Measurements from ENCODE around the gene SF3B6. TPM values are rescaled to one million over a fixed set of nuclear protein-coding genes. Genes with fewer than 3 reads are reported as not detected.

Gene SF3B6
- total and polyA plus RNA-seq, 2 of the 4 experiments (the other 2 are of a cell fraction), result 143 to 191 TPM

DNA sequence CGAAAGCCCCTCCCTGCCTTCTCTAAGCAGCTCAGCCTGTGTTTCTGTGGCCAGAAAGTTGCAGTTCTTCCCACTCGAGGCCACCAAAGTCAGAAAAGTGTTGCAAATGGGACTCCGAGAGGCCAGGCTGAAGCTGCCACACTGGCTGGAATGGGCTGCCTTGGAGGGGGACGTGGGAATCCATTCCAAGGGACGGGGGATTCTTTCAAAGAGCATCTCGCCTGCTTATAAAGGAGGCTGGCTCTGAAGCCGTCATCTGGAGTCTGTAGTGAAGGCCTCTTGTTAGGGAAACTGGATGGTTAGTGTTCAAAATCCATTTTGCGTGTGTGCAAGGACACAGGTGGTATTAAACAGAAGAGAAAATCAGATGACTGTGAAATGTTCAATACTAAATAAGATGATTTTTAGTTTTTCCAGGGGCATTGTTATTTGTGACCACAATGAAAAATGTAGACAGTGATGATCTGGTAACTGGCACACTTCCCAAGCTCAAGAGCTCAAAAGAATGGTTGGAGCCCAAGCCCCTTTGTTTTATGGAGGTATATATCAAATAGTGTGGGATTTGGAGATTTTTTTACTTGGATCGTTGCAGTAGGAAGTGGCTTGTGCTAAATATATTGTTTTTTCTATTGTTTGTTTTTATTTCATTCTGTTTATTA is 47.9 kb upstream of the SF3B6 start:
- Histone ChIP-seq H4K20me1 (ENCODE audit: insufficient read depth, low read length) (no peaks in the 10 kb centered on the region), H4K8ac (ENCODE audit: low read depth in 2 of 2, low read length in 2 of 2) (peak overlapping the region; percentile 94 to 98), H3K4ac (ENCODE audit: low read depth, low read length) (peak overlapping the region; percentile 97), H4K91ac (ENCODE audit: insufficient read depth, low read depth, low read length) (peak overlapping the region; percentile 82), H3K56ac (ENCODE audit: extremely low read depth, insufficient read depth, low read length) (peak overlapping the region; percentile 86), H3K9ac (ENCODE audit: low read depth, low read length) (peak overlapping the region; percentile 85), H2AK9ac (replicated peaks; ENCODE audit: low read depth, low read length, poor library complexity) (peak overlapping the region; percentile 63), H2BK15ac (ENCODE audit: low read depth, low read length) (peak overlapping the region; percentile 69; the same call in 2 of the 3 replicates), H3K27me3 (ENCODE audit: control insufficient read depth, insufficient read depth, low read length) (no peaks in the 10 kb centered on the region), H3K18ac (ENCODE audit: low read depth, low read length) (peak overlapping the region; percentile 60), H3K4me3 (ENCODE audit: insufficient read depth, low read depth, low read length) (peak overlapping the region; percentile 84), H3K79me1 (ENCODE audit: low read depth in 1 of 2, low read length in 2 of 2) (peaks cover 20 to 24% of the 10 kb centered on the region in 2 experiments), H3K9me1 (ENCODE audit: insufficient read depth, low read length) (peaks cover 6% of the 10 kb centered on the region), H4K5ac (ENCODE audit: low read depth, low read length) (peak overlapping the region; percentile 71), H2BK5ac (ENCODE audit: low read depth, low read length, poor library complexity, severe bottlenecking) (peak overlapping the region; percentile 87), H2AFZ (replicated peaks; ENCODE audit: low read length, poor library complexity) (peak overlapping the region; percentile 100), H3K4me2 (ENCODE audit: low read depth, low read length) (peak overlapping the region; percentile 91), H3K23ac (ENCODE audit: low read depth, low read length) (peak overlapping the region; percentile 70), H3K27ac (ENCODE audit: insufficient read depth, low read length) (peak overlapping the region; percentile 82), H3K36me3 (ENCODE audit: control insufficient read depth, insufficient read depth, low read length) (no peaks in the 10 kb centered on the region), H2BK120ac (ENCODE audit: low read depth, low read length) (peak overlapping the region; percentile 49), H2BK20ac (ENCODE audit: low read depth, low read length) (no peak overlapping the region), H2AK5ac (ENCODE audit: low read depth, low read length) (peak overlapping the region; percentile 47; the same call in 1 of the 2 replicates), H3K4me1 (ENCODE audit: control insufficient read depth, insufficient read depth, low read length) (no peaks in the 10 kb centered on the region), H3K9me3 (ENCODE audit: control insufficient read depth, insufficient read depth, low read length) (no peaks in the 10 kb centered on the region), H3K14ac (replicated peaks; ENCODE audit: low read depth, low read length) (peak overlapping the region; percentile 99)
- DNase-seq (peak; percentile 34), ATAC-seq (ENCODE audit: low read depth) (peak; percentile 2; the same call in 1 of the 2 replicates)
- ChIA-PET CTCF (interaction anchor here (0.6 to 1.0 kb wide), 3 partner anchors 10 to 699 kb away, joined by 3 to 10 read pairs (median 3); partner anchors contain the start of gene TP53I3), POLR2A (ENCODE audit: unreplicated experiment) (interaction anchor here (0.5 to 1.5 kb wide), 2 partner anchors 40 to 274 kb away, joined by 3 to 17 read pairs; no protein-coding TSS in a partner anchor)
- 4% methylated on average over 5 of the region's 9 CpGs; no CpG with 5 or more reads in 1 of the 2 experiments for WGBS, 2 experiments (ENCODE audit: extremely low coverage in 2 of 2, insufficient read length in 1 of 2)
- dilution Hi-C loops (cut with HindIII; ENCODE audit: low sequenced_read_pairs, unreplicated experiment) (no loop called here), intact Hi-C loops (cut with micrococcal nuclease) (no loop called here), in situ Hi-C loops (cut with MboI; ENCODE audit: low sequenced_read_pairs) (no loop called here)
- TF ChIP-seq, protein P1, sequence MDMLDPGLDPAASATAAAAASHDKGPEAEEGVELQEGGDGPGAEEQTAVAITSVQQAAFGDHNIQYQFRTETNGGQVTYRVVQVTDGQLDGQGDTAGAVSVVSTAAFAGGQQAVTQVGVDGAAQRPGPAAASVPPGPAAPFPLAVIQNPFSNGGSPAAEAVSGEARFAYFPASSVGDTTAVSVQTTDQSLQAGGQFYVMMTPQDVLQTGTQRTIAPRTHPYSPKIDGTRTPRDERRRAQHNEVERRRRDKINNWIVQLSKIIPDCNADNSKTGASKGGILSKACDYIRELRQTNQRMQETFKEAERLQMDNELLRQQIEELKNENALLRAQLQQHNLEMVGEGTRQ (IDR thresholded peaks at IDR 0.05; ENCODE audit: low read depth, low read length), result no peak
- no peak for TF ChIP-seq SMC3 (IDR thresholded peaks at IDR 0.05; ENCODE audit: low read depth, low read length)
- no peak for TF ChIP-seq NFE2L2 (IDR thresholded peaks at IDR 0.05; ENCODE audit: low read depth, low read length)
- TF ChIP-seq, protein P2, sequence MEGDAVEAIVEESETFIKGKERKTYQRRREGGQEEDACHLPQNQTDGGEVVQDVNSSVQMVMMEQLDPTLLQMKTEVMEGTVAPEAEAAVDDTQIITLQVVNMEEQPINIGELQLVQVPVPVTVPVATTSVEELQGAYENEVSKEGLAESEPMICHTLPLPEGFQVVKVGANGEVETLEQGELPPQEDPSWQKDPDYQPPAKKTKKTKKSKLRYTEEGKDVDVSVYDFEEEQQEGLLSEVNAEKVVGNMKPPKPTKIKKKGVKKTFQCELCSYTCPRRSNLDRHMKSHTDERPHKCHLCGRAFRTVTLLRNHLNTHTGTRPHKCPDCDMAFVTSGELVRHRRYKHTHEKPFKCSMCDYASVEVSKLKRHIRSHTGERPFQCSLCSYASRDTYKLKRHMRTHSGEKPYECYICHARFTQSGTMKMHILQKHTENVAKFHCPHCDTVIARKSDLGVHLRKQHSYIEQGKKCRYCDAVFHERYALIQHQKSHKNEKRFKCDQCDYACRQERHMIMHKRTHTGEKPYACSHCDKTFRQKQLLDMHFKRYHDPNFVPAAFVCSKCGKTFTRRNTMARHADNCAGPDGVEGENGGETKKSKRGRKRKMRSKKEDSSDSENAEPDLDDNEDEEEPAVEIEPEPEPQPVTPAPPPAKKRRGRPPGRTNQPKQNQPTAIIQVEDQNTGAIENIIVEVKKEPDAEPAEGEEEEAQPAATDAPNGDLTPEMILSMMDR (conservative IDR thresholded peaks at IDR 0.05; ENCODE audit: low read depth, low read length), result no peak
- no peak for TF ChIP-seq MXI1 (IDR thresholded peaks at IDR 0.05; ENCODE audit: borderline replicate concordance, low read depth, low read length)
- no peak for TF ChIP-seq POLR2A (IDR thresholded peaks at IDR 0.05; ENCODE audit: low read depth, low read length)
- BruUV-seq (replicated peaks), result no TSS peak
